ENCODE data around the gene CHAF1B.
"Not testable (repeated sequence)": the region's sequence is repeated elsewhere in the genome, so short reads cannot be mapped to it uniquely, and the experiment has no call there.

Gene CHAF1B

DNA sequence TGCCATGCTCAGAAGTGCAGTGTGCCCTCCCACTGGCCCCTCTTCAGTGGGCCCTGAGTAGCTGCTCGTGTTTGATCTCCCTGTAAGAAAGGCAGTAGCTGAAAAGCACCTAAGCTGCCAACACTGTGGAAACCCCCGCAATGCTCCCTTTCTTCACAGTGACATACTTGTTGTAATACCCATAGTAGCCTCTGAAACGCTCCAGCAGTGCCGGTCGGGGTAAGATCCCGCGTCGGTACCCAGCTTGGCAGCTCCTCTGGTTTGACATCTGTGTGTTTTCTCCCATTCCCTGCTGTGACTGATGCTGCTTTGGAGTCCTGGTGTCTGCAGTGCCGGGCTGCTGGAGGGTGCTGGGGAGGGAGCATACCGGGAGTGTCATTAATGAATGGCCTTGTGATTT lies 3.6 kb downstream of the CHAF1B start:
- H3K4me1 ChIP-seq (ENCODE audit: insufficient read depth, insufficient read length): peaks cover 2% of the 10 kb centered on the region
- H3K27me3 ChIP-seq (ENCODE audit: insufficient read depth, insufficient read length): peaks cover 10% of the 10 kb centered on the region
- no peak overlapping the region for H3K9ac ChIP-seq (ENCODE audit: insufficient read length, low read depth)
- DNase-seq (ENCODE audit: low read depth, low spot score): peak; percentile 32
- TF ChIP-seq SUZ12 (IDR thresholded peaks at IDR 0.05; ENCODE audit: extremely low read depth, insufficient read depth, insufficient read length): no peak
- no peak for TF ChIP-seq ZNF274 (IDR thresholded peaks at IDR 0.05; ENCODE audit: low read depth, low read length)
- TF ChIP-seq YY1 (IDR thresholded peaks at IDR 0.05; ENCODE audit: insufficient read depth, insufficient read length): no peak
- no peak overlapping the region for H3K4me3 ChIP-seq (ENCODE audit: insufficient read length, low read depth)
- peaks cover 58% of the 10 kb centered on the region for H3K36me3 ChIP-seq (ENCODE audit: insufficient read depth, insufficient read length, low read length)
- H3K9me3 ChIP-seq (ENCODE audit: insufficient read depth, low read length): peaks cover 17% of the 10 kb centered on the region

DNA sequence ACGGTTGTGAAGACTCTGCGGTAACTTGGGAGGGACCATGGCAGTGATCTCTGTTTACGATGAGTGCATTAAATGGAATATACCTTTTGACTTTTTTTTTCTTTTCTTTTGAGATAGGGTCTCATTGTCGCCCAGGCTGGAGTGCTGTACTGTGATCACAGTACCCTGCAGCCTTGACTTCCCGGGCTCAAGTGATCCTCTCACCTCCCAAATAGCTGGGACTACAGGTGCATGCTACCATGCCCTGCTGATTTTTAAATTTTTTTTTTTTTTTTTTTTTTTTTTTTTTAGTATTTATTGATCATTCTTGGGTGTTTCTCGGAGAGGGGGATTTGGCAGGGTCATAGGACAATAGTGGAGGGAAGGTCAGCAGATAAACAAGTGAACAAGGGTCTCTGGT lies 6.5 kb downstream of the CHAF1B start:
- Histone ChIP-seq H3K36me3 (ENCODE audit: insufficient read depth, insufficient read length, low read length) (peaks cover 77% of the 10 kb centered on the region), H3K9me3 (ENCODE audit: insufficient read depth, low read length) (peaks cover 17% of the 10 kb centered on the region)
- not testable (repeated sequence) for DNase-seq (ENCODE audit: low read depth, low spot score); H3K27me3 ChIP-seq (ENCODE audit: insufficient read depth, insufficient read length); H3K4me3 ChIP-seq (ENCODE audit: insufficient read length, low read depth); H3K4me1 ChIP-seq (ENCODE audit: insufficient read depth, insufficient read length); H3K9ac ChIP-seq (ENCODE audit: insufficient read length, low read depth)

DNA sequence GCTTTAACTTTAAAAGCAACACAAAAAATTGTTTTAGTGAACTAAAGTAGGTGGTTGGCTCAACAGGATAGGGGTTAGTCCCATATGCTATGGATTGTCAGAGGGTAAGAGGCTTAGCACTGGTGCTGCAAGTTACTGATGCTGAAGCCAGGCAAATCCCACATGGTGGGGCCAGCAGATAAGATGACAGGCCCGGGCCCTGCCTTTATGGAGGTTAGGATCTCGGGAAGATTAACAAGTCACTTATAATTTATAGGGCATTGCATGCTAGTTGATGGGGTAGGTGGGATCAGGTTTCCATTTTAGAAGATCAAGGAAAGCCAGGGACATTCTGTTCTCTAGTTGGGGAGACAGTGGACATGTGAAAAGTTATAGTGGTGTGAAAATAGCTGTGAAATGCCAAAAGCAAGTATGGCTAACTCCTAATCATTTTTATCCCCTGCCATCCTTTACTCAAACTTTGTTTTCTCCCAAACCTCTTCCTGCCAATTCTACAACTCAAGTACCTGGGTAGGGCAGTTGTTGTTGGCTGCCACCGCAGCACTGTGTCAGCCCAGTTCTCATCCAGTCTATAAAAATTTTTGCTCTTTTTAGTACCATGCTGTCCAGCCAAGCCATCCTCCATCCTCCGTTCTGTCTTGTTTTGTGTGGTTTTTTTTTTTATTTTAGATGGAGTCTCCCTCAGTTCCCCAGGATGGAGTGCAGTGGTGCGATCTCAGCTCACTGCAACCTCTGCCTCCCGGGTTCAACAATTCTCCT lies 10.3 kb downstream of the CHAF1B start:
- H3K36me3 ChIP-seq (ENCODE audit: insufficient read depth, insufficient read length, low read length): peaks cover 81% of the 10 kb centered on the region

GRCh38 chr21:36396325-36396724 lies 11.1 kb downstream of the CHAF1B start:
- H3K36me3 ChIP-seq (ENCODE audit: insufficient read depth, insufficient read length, low read length): peaks cover 80% of the 10 kb centered on the region
- no peak for DNase-seq (ENCODE audit: low read depth, low spot score)
- H3K4me3 ChIP-seq (ENCODE audit: insufficient read length, low read depth): no peak overlapping the region
- peaks cover 13% of the 10 kb centered on the region for H3K9me3 ChIP-seq (ENCODE audit: insufficient read depth, low read length)
- peaks cover 4% of the 10 kb centered on the region for H3K4me1 ChIP-seq (ENCODE audit: insufficient read depth, insufficient read length)
- H3K27me3 ChIP-seq (ENCODE audit: insufficient read depth, insufficient read length): no peaks in the 10 kb centered on the region
- H3K9ac ChIP-seq (ENCODE audit: insufficient read length, low read depth): no peak overlapping the region
- TF ChIP-seq SUZ12 (IDR thresholded peaks at IDR 0.05; ENCODE audit: extremely low read depth, insufficient read depth, insufficient read length) (no peak), YY1 (IDR thresholded peaks at IDR 0.05; ENCODE audit: insufficient read depth, insufficient read length) (no peak), ZNF274 (IDR thresholded peaks at IDR 0.05; ENCODE audit: low read depth, low read length) (no peak)

More for the DNA sequence above, 10.3 kb downstream of the CHAF1B start:
- H3K9me3 ChIP-seq (ENCODE audit: insufficient read depth, low read length): peaks cover 17% of the 10 kb centered on the region
- no peak for DNase-seq (ENCODE audit: low read depth, low spot score)
- TF ChIP-seq ZNF274 (IDR thresholded peaks at IDR 0.05; ENCODE audit: low read depth, low read length) (no peak), SUZ12 (IDR thresholded peaks at IDR 0.05; ENCODE audit: extremely low read depth, insufficient read depth, insufficient read length) (no peak), YY1 (IDR thresholded peaks at IDR 0.05; ENCODE audit: insufficient read depth, insufficient read length) (no peak)
- no peak overlapping the region for H3K9ac ChIP-seq (ENCODE audit: insufficient read length, low read depth)
- no peaks in the 10 kb centered on the region for H3K27me3 ChIP-seq (ENCODE audit: insufficient read depth, insufficient read length)
- H3K4me1 ChIP-seq (ENCODE audit: insufficient read depth, insufficient read length): peaks cover 4% of the 10 kb centered on the region
- no peak overlapping the region for H3K4me3 ChIP-seq (ENCODE audit: insufficient read length, low read depth)

DNA sequence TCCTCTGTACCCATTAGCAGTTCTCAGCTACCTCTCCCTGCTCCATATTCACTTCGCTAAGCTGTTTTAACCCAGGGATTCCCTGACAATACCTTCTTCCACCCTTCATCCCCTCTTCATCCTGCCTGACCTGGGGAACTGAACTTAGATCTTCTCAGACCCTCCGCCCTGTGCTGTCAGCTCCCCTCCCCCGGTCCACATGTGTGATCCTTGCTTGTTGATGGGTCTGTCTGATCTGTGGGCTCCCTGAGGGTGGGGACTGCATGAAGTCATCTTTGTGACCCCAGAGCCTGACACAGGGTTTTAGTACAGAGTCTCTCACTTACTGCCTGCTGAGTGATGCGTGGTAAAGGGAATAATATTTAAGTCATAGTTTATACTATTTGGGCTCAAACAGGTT lies 11.8 kb downstream of the CHAF1B start:
- Histone ChIP-seq H3K4me3 (ENCODE audit: insufficient read length, low read depth) (no peak overlapping the region), H3K4me1 (ENCODE audit: insufficient read depth, insufficient read length) (peaks cover 4% of the 10 kb centered on the region), H3K9me3 (ENCODE audit: insufficient read depth, low read length) (peaks cover 6% of the 10 kb centered on the region), H3K36me3 (ENCODE audit: insufficient read depth, insufficient read length, low read length) (peaks cover 79% of the 10 kb centered on the region), H3K27me3 (ENCODE audit: insufficient read depth, insufficient read length) (no peaks in the 10 kb centered on the region), H3K9ac (ENCODE audit: insufficient read length, low read depth) (no peak overlapping the region)
- TF ChIP-seq ZNF274 (IDR thresholded peaks at IDR 0.05; ENCODE audit: low read depth, low read length): no peak
- no peak for TF ChIP-seq SUZ12 (IDR thresholded peaks at IDR 0.05; ENCODE audit: extremely low read depth, insufficient read depth, insufficient read length)
- TF ChIP-seq YY1 (IDR thresholded peaks at IDR 0.05; ENCODE audit: insufficient read depth, insufficient read length): no peak
- DNase-seq (ENCODE audit: low read depth, low spot score): no peak

DNA sequence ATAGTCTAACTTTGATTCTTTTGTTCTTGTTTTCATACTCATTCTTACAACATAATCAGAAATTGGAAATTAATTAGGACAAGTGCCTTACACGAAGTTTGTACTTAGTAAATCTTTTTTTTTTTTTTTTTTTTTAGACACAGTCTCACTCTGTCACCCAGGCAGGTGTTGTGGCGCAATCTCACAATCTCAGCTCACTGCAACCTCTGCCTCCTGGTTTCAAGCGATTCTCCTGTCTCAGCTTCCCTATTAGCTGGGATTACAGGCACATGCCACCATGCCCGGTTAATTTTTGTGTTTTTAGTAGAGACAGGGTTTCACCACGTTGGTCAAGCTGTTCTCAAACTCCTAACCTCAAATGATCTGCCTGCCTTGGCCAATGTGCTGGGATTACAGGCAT lies 12.4 kb downstream of the CHAF1B start:
- H3K9ac ChIP-seq (ENCODE audit: insufficient read length, low read depth): no peak overlapping the region
- peaks cover 5% of the 10 kb centered on the region; the same call in 1 of the 2 replicates for H3K9me3 ChIP-seq (ENCODE audit: insufficient read depth, low read length)
- peaks cover 4% of the 10 kb centered on the region for H3K4me1 ChIP-seq (ENCODE audit: insufficient read depth, insufficient read length)
- H3K4me3 ChIP-seq (ENCODE audit: insufficient read length, low read depth): no peak overlapping the region
- H3K27me3 ChIP-seq (ENCODE audit: insufficient read depth, insufficient read length): no peaks in the 10 kb centered on the region
- DNase-seq (ENCODE audit: low read depth, low spot score): no peak
- peaks cover 84% of the 10 kb centered on the region for H3K36me3 ChIP-seq (ENCODE audit: insufficient read depth, insufficient read length, low read length)
- TF ChIP-seq SUZ12 (IDR thresholded peaks at IDR 0.05; ENCODE audit: extremely low read depth, insufficient read depth, insufficient read length) (no peak), ZNF274 (IDR thresholded peaks at IDR 0.05; ENCODE audit: low read depth, low read length) (no peak), YY1 (IDR thresholded peaks at IDR 0.05; ENCODE audit: insufficient read depth, insufficient read length) (no peak)

DNA sequence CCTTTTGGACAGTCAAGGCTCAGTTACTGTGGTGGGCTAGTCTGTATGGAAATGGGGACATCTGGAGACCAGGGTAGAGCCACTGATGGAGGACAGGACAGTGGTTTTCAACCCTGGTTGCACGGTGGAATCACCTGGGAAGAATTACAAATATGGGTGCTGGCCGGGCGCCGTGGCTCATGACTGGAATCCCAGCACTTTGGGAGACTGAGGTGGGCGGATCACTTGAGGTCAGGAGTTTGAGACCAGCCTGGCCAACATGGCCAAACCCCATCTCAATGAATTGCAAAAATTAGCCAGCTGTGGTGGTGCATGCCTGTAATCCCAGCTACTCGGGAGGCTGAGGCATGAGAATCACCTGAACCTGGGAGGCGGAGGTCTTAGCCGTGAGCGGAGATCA lies 14.5 kb downstream of the CHAF1B start:
- not testable (repeated sequence) for H3K4me3 ChIP-seq (ENCODE audit: insufficient read length, low read depth); H3K9ac ChIP-seq (ENCODE audit: insufficient read length, low read depth); H3K9me3 ChIP-seq (ENCODE audit: insufficient read depth, low read length); H3K27me3 ChIP-seq (ENCODE audit: insufficient read depth, insufficient read length); H3K4me1 ChIP-seq (ENCODE audit: insufficient read depth, insufficient read length); DNase-seq (ENCODE audit: low read depth, low spot score)
- peaks cover 80% of the 10 kb centered on the region for H3K36me3 ChIP-seq (ENCODE audit: insufficient read depth, insufficient read length, low read length)
